ENCODE results near the gene ERC2. TPM values are rescaled to one million over a fixed set of nuclear protein-coding genes. Genes with fewer than 3 reads are reported as not detected.

Gene ERC2
- total RNA-seq, 1 donor from 2014 or later, result 1.3 TPM

DNA sequence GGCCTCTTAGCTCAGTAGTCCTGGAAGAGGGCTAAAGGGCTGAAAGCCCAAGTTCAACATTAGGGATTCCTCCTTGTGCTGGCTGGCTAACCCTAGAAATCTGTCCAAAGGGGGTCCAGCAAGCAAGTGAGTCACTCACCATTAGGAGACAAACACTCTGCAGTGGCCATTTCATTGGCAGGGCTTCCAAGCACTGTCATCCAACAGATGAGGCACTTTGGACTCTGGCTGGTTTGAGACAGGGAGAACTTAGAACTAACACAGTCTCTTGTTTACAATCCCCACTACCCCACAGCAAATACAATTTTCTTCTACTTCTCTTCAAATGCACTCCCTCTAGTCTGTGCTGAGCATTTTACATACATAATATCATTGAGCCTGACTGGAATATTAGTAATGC is 971.0 kb downstream of the ERC2 start:
- DNase-seq (ENCODE audit: extremely low read depth, low read depth, low spot score), result no peak

DNA sequence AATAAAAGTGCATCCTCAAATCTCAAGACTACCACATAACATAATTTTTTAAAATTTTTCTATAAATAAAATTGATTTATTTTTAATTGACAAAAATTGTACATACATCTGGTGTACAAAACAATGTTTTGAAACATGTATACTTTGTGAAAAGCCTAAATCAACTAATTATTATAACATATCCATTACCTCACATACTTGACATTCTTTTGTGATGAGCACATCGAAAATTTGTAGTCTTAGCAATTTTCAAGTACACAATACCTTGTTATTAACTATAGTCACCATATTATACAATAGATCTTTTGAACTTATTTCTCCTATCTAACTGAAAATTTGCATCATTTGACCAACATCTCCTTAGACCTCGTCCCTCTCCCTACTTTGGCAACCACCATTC is 973.3 kb downstream of the ERC2 start:
- DNase-seq (ENCODE audit: extremely low read depth, low read depth, low spot score), result no peak

DNA sequence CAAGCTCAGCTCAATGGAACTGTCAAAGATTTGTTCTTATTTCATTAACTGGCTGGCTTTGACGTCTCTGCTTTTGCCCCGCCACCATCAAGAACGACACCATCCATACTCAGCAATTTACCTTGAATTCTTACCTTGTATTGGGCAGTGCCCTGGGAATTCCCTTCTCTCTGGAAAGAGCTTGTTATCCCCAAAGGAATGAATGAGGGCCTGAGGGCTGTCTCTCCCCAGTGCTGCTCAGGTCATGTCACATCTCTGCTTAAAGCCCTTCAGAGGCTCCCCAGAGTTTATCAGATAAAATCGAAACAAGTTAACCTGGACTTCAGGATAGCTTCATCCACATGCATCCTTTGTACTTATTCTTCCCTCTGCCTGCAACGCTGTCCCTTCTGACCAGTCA is 975.3 kb downstream of the ERC2 start:
- DNase-seq (ENCODE audit: extremely low read depth, low read depth, low spot score), result no peak

DNA sequence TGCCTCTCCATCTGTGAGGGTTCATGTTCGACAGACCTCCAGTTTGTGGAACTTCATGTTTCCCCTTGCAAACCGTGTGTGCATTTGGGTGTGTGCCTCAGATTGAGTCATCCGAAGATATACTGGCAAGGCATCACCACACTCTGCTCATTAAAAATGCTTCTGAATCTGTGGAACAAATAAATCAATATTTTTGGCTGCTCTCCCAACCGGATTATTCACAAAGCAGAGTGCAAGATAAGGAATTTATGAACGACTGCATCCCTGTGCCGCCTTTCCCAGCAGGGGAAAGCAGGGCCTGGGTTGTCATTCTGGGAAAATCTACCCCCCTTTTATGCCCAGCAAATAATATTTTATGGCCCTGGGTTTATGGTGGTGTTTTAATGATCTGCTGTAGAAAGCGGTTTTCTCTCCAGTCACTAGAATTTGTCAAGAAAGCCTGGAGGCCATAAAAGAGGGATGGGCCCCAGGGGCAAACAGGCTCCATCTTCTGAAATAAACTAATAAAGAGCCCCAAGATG is 976.9 kb downstream of the ERC2 start:
- DNase-seq (ENCODE audit: extremely low read depth, low read depth, low spot score), result no peak

GRCh38 chr3:55490276-55490913 is 977.9 kb downstream of the ERC2 start:
- no peak for DNase-seq (ENCODE audit: extremely low read depth, low read depth, low spot score)

DNA sequence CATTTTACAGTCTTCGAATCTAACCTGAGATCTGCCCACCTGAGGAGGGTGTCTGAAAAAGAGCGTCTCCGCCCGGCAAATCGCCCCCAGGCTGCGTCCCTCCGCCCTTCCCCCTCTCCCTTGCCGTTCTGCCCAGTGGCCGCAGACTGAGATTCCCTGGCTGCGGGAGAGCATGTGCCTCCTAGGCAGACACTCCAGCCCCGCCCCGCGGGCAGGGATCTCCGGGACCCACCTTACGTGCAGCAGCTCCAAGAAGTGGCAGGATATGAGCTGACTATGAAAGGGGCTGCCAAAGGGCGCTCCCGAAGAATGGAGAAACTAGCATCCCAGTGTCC is 978.5 kb downstream of the ERC2 start:
- no peak for DNase-seq (ENCODE audit: extremely low read depth, low read depth, low spot score)

DNA sequence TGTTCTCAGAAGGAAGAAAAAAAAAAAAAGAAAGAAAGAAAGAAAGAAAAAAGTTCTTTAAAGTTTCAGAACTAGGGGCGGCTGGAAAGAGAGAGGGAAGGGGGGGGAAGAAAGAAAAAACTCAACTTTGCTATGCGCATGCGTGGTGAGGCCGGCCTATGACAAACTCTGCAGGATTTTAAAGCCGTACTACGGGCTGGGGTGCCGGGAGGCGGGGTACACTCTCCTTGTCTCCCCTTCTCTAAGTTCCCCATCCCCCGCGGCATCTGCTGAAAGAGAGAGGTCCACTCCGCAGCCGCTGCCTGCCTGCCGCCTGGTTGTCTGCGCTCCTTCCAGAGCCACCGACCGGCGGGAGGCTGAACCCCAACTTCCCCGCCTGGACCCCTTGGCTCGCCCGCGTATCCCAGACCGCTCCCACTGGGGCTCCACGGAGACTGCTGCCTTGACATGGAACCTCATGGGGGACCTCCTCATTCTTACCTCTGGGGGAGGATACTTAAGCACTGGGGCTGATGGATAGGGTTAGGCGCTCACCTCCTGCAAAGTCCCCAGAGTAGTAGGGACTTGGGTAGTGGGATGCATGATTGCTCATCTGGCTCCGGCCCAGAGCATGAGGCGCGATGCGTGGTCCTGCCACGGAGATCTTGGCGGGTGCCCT is 979.7 kb downstream of the ERC2 start:
- DNase-seq (ENCODE audit: extremely low read depth, low read depth, low spot score), result no peak

- no peak for DNase-seq (ENCODE audit: extremely low read depth, low read depth, low spot score)
These were observed 980.7 kb downstream of the ERC2 start for GRCh38 chr3:55487381-55488241.

GRCh38 chr3:55486857-55487380 is 981.3 kb downstream of the ERC2 start, which contains the start of gene WNT5A:
Gene WNT5A (minus strand): TSS chr3:55487306. CDS start chr3:55486985, 321 bp downstream.
- no peak for DNase-seq (ENCODE audit: extremely low read depth, low read depth, low spot score)

DNA sequence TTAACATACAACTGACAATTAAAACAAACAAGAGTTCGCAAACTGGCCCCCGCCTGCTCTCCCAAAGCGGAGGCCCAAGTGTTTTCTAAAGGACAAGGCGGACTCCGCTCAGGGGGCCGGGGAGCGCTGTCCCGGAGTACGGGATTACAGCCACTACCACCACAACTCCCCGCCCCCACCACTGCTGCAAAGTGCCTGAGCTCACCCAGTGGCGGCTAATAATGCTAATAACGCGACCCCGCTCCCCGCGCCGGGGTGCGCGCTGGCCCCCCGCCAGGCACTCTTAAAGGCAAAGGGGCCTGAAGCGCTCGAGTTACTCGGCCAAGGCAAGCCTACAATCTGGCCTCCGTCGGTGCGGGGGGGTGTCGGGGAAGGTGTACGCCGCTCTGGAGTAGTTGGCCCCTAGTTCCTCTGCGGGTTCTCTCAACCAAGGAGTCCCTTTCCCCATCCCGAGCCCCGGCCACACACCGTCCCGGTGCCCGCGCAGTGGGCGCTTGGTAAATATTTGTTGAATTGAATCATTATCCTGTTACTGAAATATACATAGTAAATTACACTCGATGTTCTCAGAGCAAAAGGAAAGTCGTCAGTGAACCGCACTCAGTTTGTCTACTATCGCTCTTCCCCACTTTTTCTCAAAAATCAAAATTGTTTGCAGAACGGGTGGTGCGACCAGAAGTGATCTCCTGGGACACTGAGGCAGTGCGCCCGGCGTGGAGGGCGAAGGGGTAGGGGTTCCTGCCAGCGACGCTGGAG is 982.0 kb downstream of the ERC2 start:
- DNase-seq (ENCODE audit: extremely low read depth, low read depth, low spot score), result no peak

GRCh38 chr3:55484801-55485791 is 983.2 kb downstream of the ERC2 start:
- DNase-seq (ENCODE audit: extremely low read depth, low read depth, low spot score), result no peak

DNA sequence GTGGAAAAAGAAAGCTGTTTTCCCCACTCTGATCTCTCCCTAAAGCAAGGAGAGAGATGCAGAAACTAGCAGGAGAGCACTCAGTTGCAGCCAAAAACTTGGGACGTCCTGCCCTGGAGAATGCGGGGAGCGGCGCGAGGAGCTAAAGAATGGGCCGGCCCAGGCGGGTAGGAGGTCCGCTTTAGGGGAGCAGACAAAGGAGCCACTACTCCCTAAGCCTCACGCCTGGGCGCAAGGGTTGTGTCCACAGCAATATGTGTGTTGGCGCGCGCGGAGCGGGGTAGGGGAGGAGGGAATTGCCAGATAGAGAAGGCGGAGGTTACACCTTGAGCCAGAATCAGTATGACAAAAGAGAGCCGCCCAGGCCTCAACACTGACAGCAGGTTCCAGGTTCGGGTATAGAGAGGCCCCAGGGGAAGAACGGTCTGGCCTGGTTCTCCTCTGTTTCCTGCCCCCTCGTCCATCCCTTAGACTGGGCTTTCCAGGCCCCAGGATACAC is 984.0 kb downstream of the ERC2 start:
- no peak for DNase-seq (ENCODE audit: extremely low read depth, low read depth, low spot score)

- no peak for DNase-seq (ENCODE audit: extremely low read depth, low read depth, low spot score)
These were observed 984.8 kb downstream of the ERC2 start for GRCh38 chr3:55483196-55484095.

- DNase-seq (ENCODE audit: extremely low read depth, low read depth, low spot score), result no peak
These were observed 985.6 kb downstream of the ERC2 start for GRCh38 chr3:55482496-55483195.

DNA sequence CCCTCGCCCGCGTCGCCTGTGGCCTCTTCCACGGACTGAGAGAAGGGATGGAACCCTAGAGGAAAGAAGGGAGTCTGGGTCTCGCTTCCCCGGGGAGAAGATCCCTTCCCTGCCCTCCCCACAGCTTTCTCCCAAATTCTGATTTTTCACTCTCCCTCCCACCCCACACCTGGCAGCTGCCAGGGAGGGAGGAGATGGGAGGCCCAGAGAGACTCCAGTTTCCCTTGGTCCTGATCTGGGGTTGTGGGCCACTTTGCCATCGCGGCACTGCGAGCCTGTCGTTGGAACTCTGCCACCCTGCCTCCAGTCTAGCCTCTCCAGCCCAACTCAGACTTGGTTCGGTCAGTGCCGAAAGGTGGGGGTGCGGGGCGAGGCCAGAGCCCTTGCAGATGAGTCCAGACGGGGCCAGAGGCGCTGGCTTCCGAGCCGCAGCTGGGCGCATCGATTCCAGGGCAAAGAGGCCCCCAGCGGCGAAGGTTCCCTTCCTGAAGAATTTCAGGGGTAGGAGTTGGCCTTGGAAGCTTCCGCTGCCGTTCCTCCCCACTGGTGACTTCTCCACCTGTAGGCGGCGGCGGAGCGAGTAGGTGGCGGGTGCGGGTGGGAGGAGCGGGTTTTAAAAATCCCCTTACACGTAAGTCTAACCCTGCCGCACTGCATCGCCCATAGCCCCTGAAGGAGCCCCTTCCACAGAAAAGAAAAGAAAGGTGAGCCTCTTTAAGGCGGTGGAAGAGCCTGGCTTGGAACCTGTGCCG is 986.3 kb downstream of the ERC2 start:
- no peak for DNase-seq (ENCODE audit: extremely low read depth, low read depth, low spot score)

DNA sequence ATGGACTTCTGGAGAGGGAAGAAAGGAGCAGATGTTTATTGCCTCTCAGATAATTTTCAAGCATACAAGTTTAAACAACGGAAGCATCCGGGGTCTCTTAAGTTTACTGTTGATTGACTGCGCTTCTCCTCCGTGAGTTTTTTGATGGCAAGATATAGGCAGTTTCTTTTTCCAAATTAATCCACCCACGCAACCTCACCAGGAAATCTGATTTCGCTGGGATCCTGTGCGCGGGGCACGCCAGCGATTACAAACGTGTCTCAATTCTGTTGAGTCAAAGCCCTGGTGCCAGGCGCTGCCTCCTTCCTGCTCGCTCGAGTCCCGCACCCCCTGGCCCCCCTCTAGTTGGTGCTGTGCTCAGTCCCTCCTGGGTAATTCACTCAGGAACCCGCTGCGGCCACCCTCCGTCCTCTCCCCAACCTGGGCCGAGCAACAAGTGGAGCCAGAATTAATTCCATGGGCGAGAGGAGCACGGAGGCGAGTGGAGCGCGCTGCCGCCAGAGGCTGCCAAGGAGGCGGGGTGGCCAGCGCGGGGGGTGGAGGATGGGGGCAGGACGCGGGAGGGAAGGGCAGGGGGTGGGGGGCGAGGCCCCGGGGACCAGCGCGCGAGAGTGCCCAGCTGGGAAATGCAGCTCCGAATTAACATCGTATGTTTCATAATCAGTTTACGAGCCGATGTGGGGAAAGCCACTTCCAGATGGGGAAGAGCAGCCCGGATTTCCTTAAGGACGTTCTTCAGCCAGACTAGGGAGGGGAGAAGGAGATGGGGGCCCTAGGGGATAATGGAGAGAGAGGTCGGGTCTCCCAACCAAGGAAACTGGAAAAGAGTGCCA is 987.1 kb downstream of the ERC2 start:
- no peak for DNase-seq (ENCODE audit: extremely low read depth, low read depth, low spot score)

Data from glomerular endothelial cell (primary cell).